Head of caudate nucleus (tissue), 42 donors: Measurements from ENCODE around the gene UQCRQ.

Experiments
- DNase-seq, 42 donors: peaks; one replicate each; pipeline versions ENCODE4 v3.0.0 to v3.0.0-alpha.2; 2020 to 2021; ENCODE audit warnings: mixed read lengths in 7 of 42
- intact Hi-C: fragments of 100-400 bp; cut with DNase I; formaldehyde crosslinking; loops from one replicate; pipeline ENCODE4 v1.15.0; 2022

The UQCRQ gene

DNA sequence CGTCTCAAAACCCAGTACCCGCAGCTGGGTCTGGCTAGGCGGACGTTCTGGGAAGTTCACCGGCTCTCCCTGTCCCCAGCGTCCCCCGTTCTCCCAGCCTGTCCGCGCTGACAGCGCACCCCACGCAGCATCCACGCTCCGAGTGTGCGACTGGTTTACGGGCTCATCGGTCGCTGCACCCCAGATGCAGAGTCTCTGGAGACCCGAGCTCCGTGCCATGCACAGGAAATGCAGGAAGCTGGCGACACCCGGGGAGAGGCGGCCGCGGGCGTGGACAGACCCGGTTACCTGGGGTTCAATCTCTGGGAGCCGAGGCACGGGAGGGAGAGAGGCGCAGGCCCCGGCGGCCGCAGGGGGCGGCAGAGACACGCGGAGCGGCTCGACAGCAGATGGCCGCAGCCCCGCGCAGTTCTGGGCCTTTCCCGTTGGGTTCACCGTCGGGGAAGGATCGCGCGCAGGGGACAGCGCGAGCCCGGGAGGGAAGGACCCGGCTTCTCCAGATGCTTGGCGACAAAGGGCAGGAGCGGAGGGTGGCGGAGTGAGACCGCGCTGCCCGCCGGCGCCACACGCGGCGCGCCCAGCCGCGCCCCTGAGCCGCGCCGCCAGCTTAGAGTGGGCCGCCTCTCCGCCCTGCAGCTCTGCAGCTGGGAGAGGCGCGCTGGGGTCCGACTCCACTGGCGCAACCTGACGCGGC, 36.6 kb upstream of the UQCRQ start:
- peak in 41 of 42 donors; percentile 69 to 91 (median 82) for DNase-seq
- intact Hi-C loops = loop anchor here (5.0 kb wide), 2 partner anchors 37 to 52 kb away; partner anchors contain the start of genes GDF9 and UQCRQ

GRCh38 chr5:132830436-132831094, 35.9 kb upstream of the UQCRQ start, which contains the start of gene SHROOM1:
SHROOM1 (minus strand) TSS chr5:132830647; CDS start chr5:132826140, 4,507 bp downstream.
- peak in 26 of 42 donors; percentile 24 to 75 (median 55) for DNase-seq
- intact Hi-C loops = no loop called here

DNA sequence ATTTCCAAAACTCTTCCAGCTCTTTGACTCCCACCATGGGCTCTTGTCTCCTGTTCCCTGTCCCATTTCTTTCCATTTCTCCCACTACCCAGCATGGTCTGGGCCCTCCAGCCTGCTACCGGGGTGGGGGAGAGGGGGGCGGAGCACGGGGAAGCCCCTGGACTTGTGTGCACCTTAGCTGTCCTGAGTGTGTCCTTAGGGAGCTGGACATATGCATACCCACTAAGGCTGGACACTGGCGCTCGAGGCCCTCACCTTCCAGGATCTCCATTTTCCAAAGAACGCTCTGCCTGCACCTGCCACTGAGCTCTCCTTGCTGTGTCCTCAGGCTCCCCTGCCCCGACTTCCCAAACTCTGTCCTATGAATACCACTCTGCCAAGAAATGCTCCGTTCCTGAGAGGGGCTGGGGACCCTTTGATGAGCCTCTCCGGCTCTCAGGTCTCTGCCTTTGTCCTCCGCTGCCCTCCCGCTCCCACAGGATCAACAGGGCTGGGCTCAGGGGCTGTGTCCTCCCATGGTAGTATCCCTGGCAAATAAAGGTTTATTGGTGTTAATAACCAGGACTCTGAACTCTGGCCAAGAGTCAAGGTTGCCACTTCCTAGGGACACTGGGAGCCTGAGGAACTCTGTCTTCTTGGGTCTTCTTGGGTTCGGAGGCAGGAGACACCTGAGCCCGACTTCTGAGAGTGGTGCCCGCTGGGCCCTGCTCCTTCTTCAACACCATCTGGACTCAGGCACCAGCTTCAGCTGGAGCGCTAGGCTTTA, 35.2 kb upstream of the UQCRQ start:
- no peak for DNase-seq
- intact Hi-C loops = no loop called here

- intact Hi-C loops = no loop called here
- DNase-seq = no peak
Observed at GRCh38 chr5:132832612-132833011, 33.8 kb upstream of the UQCRQ start.

DNA sequence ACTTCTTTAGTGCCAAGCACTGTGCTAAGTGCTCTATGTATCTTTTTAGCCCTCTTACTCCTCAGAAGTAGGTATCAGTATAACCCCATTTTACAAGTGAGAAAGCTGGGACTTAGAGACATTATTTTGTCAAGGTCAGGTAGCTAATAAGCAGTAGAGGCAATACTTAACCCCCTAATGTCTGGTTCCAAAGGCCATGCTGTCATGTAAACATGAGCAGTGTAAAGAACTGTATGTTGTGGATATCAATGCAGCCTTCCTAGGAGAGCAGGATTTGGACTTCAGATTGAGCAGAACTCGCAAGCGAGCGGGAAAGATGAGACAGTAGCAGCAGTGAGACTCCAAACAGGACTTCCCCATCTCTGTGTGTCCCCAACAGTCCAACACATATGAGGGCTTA, 32.4 kb upstream of the UQCRQ start:
- intact Hi-C loops = no loop called here
- no peak for DNase-seq

GRCh38 chr5:132836852-132837251, 29.6 kb upstream of the UQCRQ start:
- no peak for DNase-seq
- intact Hi-C loops = no loop called here

GRCh38 chr5:132837868-132838267, 28.6 kb upstream of the UQCRQ start:
- DNase-seq = no peak
- intact Hi-C loops = no loop called here

GRCh38 chr5:132838516-132839282, 27.7 kb upstream of the UQCRQ start:
- DNase-seq = no peak
- intact Hi-C loops = no loop called here

DNA sequence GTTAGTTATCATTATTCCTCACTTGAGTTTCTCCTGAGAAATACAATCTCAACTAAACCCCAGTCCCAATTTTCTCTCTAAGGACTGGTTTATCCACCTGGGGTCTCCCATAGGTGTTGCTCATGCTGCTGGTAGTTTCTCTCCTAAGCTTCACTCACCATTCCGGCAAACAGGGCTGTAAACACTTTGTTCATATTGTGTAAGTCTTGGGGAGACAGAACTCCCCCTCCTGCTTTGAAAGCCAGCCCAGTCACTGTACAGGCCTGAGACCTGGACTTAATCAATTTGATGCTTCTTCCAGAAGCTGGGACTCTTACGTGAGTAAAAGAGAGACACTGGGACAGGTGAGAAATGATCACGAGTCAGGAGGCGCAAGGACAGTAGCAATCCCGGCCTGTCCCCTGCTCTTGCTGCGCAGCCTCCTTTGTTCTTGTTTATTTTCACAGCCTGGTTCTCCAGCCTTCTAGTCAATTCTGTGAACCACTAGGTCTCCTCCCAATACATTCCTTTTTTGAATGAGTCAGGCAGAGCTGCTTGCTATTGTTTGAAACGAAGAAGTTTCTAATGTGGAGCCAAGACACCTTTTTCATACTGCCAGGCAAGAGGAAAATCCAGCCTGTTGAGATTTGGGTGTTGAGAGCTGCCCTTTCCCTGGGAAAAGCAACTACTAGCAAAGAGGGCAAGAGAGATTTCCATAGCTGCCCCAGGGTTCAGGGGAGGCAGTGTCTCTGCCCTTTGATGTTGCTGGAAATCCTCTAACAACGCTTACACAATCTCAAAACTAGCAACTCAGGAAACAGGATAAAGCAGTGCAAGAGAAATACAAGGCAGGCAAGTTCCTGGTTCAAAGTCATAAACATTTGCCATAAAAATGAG, 26.8 kb upstream of the UQCRQ start:
- intact Hi-C loops = no loop called here
- no peak for DNase-seq

DNA sequence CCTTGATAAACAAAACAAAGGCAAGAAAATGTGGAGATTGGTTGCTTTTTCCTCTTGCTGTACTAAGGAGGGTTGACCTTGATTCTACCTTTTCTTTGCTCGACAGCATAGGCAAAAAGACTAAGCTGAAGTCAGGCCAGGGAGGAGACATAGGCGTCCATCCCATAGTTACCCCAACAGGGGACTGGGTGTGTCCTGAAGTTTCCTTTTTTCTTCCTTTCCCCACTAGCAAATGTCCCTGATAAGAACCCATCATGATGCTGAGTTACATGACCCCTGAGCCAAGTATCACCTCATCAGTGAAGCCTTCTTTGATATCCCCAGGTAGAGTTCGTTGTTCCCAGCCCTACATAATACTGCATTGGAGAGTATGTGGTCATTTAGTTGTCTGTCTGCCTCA, 26.1 kb upstream of the UQCRQ start:
- DNase-seq = no peak
- intact Hi-C loops = no loop called here

DNA sequence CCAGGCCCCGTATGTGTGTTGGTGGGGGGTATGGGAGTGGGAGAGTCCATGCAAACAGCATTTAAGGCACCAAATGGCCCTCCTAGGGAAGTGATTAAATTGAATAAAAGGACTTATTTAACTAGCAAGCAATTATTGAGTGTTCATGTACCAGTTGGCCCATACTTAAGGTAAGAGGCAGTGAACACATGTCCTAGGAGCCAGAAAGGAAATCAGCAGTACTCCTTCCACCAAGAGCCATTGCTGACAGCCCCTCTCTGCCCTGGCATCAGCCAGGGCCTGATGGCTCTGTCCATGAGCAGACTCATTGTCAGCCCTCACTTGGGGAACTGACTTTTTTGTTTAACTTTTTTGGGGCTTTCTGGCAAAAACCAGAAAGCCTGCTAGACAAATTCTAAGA, 25.5 kb upstream of the UQCRQ start:
- intact Hi-C loops = no loop called here
- no peak for DNase-seq

DNA sequence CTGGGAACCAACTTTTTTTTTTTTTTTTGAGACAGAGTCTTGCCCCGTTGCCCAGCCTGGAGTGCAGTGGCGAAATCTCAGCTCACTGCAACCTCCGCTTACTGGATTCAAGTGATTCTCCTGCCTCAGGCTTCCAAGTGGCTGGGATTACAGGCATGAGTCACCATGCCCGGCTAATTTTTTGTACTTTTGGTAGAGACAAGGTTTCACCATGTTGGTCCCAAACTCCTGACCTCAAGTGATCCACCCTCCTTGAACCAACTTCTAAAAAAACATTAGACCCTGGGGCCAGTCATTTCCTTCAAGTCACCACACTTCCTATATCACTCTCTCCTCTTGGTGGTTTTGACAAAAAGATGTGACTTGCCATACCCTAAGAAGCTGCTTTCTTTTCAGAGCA, 25.1 kb upstream of the UQCRQ start:
- DNase-seq = peak in 1 of 42 donors; percentile 47
- intact Hi-C loops = no loop called here

DNA sequence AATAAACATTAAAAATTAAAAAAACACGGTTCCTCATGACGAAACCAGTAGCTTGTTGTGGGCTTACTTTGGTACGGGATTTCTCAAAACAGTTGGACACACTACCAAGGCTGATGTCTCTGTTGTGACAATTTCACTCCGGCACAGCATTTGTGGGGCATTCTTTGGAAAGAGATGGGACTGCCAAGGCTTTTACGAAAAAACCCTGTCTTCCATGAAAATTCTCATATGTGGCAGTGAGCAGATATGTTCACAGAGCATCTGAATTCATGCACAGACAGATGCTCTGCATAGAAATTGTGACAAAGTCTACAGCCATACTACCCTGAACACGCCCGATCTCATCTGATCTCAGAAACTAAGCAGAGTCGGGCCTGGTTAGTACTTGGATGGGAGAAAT, 18.2 kb upstream of the UQCRQ start:
- DNase-seq = no peak
- intact Hi-C loops = no loop called here

DNA sequence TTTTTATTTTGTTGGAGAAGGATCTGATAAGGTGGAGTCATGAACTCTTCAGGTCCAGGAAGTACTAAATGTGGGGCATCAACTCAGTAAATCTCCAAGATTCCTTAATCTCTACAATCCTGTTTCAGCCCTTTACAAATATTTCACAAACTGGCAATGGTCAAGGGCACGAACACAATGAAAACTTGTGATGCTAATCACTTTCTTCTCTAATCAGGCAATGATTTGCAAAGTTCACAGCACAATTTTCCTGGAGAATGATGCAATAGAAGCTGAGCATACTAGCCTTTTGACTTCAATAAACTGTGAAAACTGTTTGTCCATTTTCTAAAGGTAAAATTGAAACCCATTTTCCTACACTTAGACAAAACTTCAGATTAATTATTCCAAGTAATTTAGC, 17.1 kb upstream of the UQCRQ start:
- intact Hi-C loops = no loop called here
- DNase-seq = no peak

- no peak for DNase-seq
- intact Hi-C loops = no loop called here
Observed at GRCh38 chr5:132850066-132850465, 16.4 kb upstream of the UQCRQ start.

- intact Hi-C loops = no loop called here
- DNase-seq = no peak
Observed at GRCh38 chr5:132853323-132853722, 13.1 kb upstream of the UQCRQ start.

DNA sequence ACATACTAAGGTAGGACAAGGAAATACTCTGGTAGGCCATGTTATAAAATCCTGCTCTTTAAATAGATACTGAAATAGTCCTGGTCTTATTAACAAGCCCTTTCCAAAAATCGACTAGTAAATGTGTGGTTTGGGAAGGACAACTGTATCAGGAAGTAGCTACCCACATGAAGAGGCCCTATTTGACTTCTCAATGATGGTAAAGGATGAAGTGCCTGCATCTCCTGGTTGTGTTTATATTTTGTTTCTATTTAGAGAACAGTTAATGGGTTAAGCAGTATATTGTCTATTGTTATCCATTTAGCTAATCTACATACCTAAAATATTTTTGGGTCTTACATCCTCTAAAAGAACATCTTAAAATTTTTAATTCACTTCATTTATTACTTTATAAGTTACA, 12.7 kb upstream of the UQCRQ start:
- intact Hi-C loops = no loop called here
- DNase-seq = no peak

DNA sequence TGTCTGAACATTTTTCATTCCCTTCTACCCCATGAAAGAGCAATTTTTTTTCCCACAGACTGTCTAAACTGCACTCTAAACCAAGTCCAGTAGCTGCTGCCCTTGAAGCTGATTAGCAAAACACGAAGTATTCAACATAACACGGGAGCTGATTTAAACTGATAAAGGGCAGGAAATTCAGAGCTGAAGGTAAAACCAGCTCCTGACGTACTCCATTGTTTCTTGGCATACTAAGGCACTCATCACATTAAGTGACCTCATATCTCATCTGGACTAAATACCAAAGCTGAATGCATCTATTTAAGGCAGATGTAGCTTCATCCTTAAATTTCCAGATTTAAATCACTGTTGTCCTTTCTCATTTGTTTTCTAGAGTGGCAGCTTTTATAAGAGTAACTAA, 12.1 kb upstream of the UQCRQ start:
- intact Hi-C loops = no loop called here
- peak in 1 of 42 donors; percentile 2 for DNase-seq
